GM10248 (cell line): Measurements from ENCODE around the gene SEPTIN5.

Experiments
- CTCF ChIA-PET: fragments of 300-600 bp; sonication (Branson Sonifier 250); formaldehyde crosslinking; extraction: SDS; loops from one replicate; lab custom pipeline; 2021; ENCODE audit warnings: antibody characterized with exemption; lab: Yijun Ruan, JAX
- POLR2A ChIA-PET: fragments of 350-650 bp; sonication (Branson Sonifier 250); formaldehyde crosslinking; extraction: SDS; loops from one replicate; lab custom pipeline; 2020; ENCODE audit warnings: antibody characterized with exemption; lab: Yijun Ruan, JAX
- DNase-seq: peaks from one replicate; pipeline ENCODE4 v3.0.0; 2012; ENCODE audit errors: extremely low spot score
- CTCF ChIP-seq: IDR thresholded peaks from 2 replicates; pipeline ENCODE4 v1.5.1; 2012; ENCODE audit warnings: mild to moderate bottlenecking, low read depth; ENCODE audit errors: extremely low read depth, missing control alignments, control extremely low read depth

SEPTIN5 gene

DNA sequence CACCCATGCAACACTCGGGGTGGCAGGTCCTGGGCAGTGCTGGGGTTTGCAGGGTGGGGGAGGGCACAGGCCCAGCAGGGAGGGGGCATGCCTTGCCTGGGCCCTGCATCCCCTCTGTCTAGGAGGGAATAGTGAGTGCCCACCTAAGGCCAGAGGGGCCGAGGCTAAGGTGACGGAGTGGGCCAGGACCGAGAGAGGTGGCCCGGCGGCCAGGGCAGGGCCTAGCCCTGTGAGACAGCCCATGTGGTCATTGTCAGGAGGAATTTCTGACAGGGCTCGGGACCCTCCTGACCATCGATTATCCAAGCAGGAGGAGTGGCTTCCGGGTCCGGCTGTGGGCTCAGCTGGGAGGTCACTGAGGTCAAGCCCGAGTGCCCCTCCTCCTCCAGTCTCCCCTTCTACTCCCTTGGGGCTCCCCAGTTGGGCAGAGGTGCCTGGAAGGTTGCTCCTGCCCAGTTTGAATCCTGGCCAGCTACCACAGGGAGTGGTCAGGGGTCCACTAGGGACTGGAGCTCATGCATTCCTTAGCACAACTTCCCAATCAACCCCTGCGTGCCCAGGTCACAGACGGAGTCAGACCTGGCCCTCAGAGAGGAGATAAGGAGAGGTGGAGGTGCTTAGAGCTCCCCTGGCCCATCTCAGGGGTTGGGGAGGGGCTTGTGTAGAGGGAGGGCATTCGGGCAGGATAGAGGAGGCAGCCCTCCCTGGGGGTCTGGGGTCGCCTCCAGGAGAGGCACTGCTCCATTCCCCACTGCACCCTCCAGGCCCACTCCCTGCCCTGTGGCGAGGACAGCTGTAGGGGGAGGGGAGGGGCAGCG lies 23.8 kb downstream of the SEPTIN5 start:
- no peak for DNase-seq
- ChIA-PET POLR2A (no interaction called here), CTCF (interaction anchor here (1.5 kb wide), 1 partner anchor 173 kb away, joined by 8 read pairs; no protein-coding TSS in a partner anchor)
- no peak for TF ChIP-seq CTCF

GRCh38 chr22:19738664-19739447 lies 24.6 kb downstream of the SEPTIN5 start:
- no peak for DNase-seq
- ChIA-PET CTCF (interaction anchor here (1.5 kb wide), 1 partner anchor 172 kb away, joined by 8 read pairs; no protein-coding TSS in a partner anchor), POLR2A (no interaction called here)
- TF ChIP-seq CTCF = no peak

- no peak for TF ChIP-seq CTCF
- CTCF ChIA-PET = interaction anchor here (0.9 kb wide), 1 partner anchor 9 kb away, joined by 3 read pairs; no protein-coding TSS in a partner anchor
- DNase-seq = no peak
- POLR2A ChIA-PET = no interaction called here
Observed at GRCh38 chr22:19739448-19739895, 25.2 kb downstream of the SEPTIN5 start.

DNA sequence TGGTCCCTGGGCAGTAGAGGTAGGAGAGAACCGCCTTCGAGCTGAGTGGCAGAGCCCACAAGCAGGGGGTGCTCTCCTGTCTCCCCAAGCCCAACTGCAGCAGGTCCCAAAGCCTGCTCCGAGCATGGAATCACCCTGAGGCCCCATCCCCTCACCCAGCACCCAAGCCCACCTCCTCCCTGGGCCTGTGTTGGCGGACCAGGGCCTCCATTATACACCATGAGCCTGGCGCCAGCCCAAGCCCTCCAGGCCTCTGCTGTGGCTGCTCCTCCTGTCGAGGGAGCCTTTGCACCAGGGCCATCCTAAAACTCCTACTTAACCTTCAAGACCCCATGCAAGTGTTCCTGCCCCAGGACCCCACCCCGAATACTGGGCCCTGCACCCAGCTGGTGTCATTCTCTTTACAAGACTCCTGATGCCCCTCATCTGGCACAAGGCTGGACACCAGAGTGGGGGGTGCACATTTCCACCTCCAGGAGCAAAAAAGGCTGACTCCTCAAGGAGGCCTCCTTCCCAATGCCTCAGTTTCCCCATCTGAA lies 25.7 kb downstream of the SEPTIN5 start:
- no peak for DNase-seq
- TF ChIP-seq CTCF = no peak
- ChIA-PET POLR2A (no interaction called here), CTCF (interaction anchor here (0.9 kb wide), 1 partner anchor 10 kb away, joined by 3 read pairs; no protein-coding TSS in a partner anchor)

DNA sequence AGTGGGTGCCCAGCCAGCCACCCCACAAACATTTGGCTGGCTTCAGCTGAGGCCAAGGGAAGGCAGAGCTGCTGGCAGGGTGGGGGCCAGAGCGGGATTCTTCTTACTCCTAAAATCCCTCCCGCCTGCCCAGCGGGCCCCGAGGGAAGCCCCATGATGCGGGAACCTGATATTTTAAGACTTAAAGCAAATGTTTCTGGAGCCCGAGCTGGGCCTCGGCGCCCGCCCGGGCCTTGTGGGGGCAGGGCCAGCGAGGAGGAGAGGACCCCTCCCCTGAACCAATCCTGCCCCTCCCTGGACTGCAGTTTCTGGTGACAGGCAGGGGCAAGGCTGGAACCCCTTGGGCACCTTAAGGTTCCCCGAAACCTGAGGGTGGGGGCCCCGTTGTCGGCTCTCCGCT lies 26.3 kb downstream of the SEPTIN5 start:
- POLR2A ChIA-PET = no interaction called here

More for the DNA sequence above, 26.3 kb downstream of the SEPTIN5 start:
- DNase-seq = no peak
- CTCF ChIA-PET = interaction anchor here (0.9 to 1.3 kb wide), 3 partner anchors 10 to 207 kb away, joined by 3 to 5 read pairs (median 3); no protein-coding TSS in a partner anchor
- TF ChIP-seq CTCF = no peak
